ENCODE measurements around the gene GALNT9. TPM values are rescaled to one million over a fixed set of nuclear protein-coding genes. Genes with fewer than 3 reads are reported as not detected.

Gene GALNT9
- total RNA-seq, 4 donors from 2014 or later, result not detected

DNA sequence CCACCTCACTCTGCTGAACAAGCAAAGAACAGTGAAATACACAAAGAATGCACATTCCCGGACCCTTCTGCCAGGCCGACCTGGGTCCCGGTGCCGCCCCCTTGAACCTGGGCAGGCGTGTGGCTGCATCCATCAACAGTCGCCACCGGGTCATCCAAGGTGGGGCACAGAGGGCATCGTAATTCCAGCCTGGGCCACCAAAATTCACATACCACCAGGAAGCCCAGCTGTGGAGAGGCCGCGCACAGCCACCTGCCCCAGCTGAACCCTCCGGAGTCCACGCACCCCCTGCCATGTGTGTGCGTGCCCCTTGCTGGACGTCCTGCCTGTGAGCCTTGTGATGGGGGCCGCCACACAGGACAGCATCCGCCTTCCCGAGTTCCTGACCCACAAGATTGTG lies 99.5 kb downstream of the GALNT9 start:
- TF ChIP-seq POLR2A (IDR thresholded peaks at IDR 0.05) (no peak), CTCF (IDR thresholded peaks at IDR 0.05) (no peak)
- no peaks in the 10 kb centered on the region for H3K36me3 ChIP-seq
- peaks cover 0 to 50% (median 5%) of the 10 kb centered on the region in 4 donors for H3K27me3 ChIP-seq
- 90% methylated on average over 4 of the region's 17 CpGs; no CpG with 5 or more reads in 1 of the 2 donors for WGBS, 2 donors
- no peaks in the 10 kb centered on the region for H3K9me3 ChIP-seq
- intact Hi-C loops (cut with DNase I), result no loop called here
- no peak overlapping the region for H3K27ac ChIP-seq
- no peaks in the 10 kb centered on the region for H3K4me1 ChIP-seq
- no peak overlapping the region for H3K4me3 ChIP-seq
- DNase-seq, result no peak

DNA sequence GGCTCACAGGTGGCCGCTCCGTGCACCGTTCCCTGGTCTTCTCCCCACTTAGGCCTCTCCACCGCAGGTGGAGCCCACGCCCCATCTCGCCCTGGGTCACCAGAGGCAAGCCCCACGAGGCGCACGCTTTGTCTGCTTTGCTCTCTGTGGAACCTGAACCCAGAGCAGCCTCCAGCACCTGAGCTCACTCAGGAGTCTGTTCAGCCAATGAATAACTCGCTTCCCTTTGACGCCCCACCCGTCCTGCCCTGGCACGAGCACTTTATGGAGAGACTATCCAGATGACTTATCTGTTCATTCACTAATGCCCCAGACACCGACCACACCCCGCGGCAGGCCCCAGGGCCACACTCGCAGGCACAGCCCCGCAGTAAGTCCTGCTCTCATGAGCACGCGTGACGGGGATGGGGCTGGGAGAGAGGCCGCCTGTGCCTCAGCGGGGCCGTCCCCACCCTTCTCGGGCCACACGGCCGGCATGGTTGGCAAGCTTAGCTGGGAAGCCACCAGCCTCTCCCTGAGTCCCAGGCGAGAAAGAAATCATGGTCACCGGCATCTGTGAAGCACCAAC lies 100.1 kb downstream of the GALNT9 start:
- no peak overlapping the region for H3K4me3 ChIP-seq
- no peaks in the 10 kb centered on the region for H3K4me1 ChIP-seq
- TF ChIP-seq CTCF (IDR thresholded peaks at IDR 0.05), result no peak
- no peak for TF ChIP-seq POLR2A (IDR thresholded peaks at IDR 0.05)
- no peak for DNase-seq
- WGBS, 2 donors, result 80 to 85% methylated on average over 6 to 8 of the region's 29 CpGs
- no peak overlapping the region for H3K27ac ChIP-seq
- no peaks in the 10 kb centered on the region for H3K9me3 ChIP-seq
- H3K27me3 ChIP-seq, result peaks cover 0 to 56% (median 5%) of the 10 kb centered on the region in 4 donors
- H3K36me3 ChIP-seq, result no peaks in the 10 kb centered on the region
- intact Hi-C loops (cut with DNase I), result no loop called here

DNA sequence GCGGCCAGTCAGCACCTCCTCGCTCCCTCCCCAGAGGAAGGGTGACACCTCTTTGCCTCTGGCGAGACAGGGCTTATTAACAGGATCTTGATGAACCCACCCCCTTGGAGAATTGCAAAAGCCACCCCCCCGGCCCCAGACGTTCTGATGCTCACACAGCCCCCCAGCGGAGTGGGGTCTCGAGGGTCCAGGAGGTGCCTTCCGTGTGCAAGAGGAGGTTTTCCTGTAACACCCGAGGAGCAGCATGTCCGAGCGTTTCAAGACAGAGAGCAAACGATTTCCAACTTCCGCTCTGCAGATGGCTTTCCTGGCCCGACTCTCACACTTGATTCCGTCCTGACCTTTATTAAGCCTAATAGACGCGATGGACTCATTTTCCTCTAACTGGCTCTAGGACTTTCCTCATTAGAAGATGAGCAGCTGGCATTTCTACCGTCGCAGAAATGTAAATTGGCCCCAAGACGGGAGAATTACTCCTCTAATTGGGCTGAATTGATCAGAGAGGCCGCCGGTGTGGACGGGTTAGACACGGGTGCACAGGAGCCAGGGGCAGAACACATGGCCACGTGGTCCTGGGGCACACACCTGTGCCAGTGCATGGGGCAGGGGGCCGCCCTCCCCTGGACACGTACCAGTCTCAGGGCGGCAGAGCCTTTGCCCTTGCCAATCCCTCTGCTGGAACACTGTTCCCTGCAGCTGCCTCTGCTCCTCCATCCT lies 100.8 kb downstream of the GALNT9 start:
- no peak for DNase-seq
- WGBS, 2 donors, result 37 to 54% methylated on average over 11 to 16 of the region's 28 CpGs
- Histone ChIP-seq H3K9me3 (no peaks in the 10 kb centered on the region), H3K4me1 (no peaks in the 10 kb centered on the region), H3K4me3 (no peak overlapping the region), H3K27ac (no peak overlapping the region), H3K36me3 (no peaks in the 10 kb centered on the region), H3K27me3 (peaks cover 0 to 56% (median 5%) of the 10 kb centered on the region in 4 donors)
- intact Hi-C loops (cut with DNase I), result no loop called here
- TF ChIP-seq CTCF (IDR thresholded peaks at IDR 0.05), result no peak
- no peak for TF ChIP-seq POLR2A (IDR thresholded peaks at IDR 0.05)

DNA sequence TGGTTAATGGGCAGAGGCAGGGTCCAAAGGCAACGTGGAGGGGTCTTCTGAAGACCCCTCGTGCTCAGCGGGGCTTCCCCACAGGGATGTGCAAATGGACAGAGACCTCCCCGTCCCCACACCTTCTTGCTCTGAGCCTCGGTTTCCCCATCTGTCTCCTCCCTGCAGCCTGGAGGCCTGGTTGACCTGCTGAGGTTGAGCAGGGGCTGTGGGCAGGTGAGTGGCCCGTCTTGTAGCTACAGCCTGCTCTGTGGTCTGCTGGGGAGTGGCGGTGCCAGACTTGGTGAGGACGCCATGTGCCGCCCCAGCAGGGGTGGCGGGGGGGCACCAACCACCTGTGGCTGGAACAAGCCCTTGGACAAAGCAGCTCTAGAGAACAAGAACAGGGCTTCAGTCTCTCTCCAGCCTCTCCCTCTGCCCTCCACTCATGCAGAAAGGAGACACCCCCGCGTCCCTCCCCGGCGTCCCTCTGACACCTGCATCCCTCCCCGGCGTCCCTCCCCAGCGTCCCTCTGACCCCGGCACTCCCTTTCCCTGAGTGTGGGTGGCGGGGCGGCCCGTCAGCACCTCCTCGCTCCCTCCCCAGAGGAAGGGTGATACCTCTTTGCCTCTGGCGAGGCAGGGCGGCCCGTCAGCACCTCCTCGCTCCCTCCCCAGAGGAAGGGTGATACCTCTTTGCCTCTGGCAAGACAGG lies 101.5 kb downstream of the GALNT9 start:
- intact Hi-C loops (cut with DNase I), result no loop called here
- Histone ChIP-seq H3K9me3 (no peaks in the 10 kb centered on the region), H3K36me3 (no peaks in the 10 kb centered on the region), H3K27me3 (peaks cover 0 to 56% (median 5%) of the 10 kb centered on the region in 4 donors), H3K4me1 (no peaks in the 10 kb centered on the region), H3K4me3 (no peak overlapping the region), H3K27ac (no peak overlapping the region)
- TF ChIP-seq POLR2A (IDR thresholded peaks at IDR 0.05) (no peak), CTCF (IDR thresholded peaks at IDR 0.05) (no peak)
- WGBS, 2 donors, result 35 to 50% methylated on average over 5 to 7 of the region's 26 CpGs
- no peak for DNase-seq

GRCh38 chr12:132227118-132227517 lies 102.3 kb downstream of the GALNT9 start:
- Histone ChIP-seq H3K4me3 (no peak overlapping the region), H3K36me3 (no peaks in the 10 kb centered on the region), H3K27me3 (peaks cover 0 to 61% (median 5%) of the 10 kb centered on the region in 4 donors), H3K9me3 (no peaks in the 10 kb centered on the region), H3K27ac (no peak overlapping the region), H3K4me1 (no peaks in the 10 kb centered on the region)
- intact Hi-C loops (cut with DNase I), result no loop called here
- WGBS, 2 donors, result 71 to 75% methylated on average over 3 to 25 of the region's 28 CpGs
- DNase-seq, result no peak
- no peak for TF ChIP-seq POLR2A (IDR thresholded peaks at IDR 0.05)
- no peak for TF ChIP-seq CTCF (IDR thresholded peaks at IDR 0.05)
